H9 (cell line): ENCODE measurements around the gene TUT4. TPM values are rescaled to one million over a fixed set of nuclear protein-coding genes. Genes with fewer than 3 reads are reported as not detected.

Experiments used
- DNase-seq: peaks from one replicate; pipeline ENCODE4 v3.0.0-alpha.2; 2017
- H2AFZ ChIP-seq: one replicate; pipeline ENCODE4 v1.6.1; 2013; ENCODE audit warnings: mild to moderate bottlenecking, low read length, control low read depth, moderate library complexity
- H2AK5ac ChIP-seq: 2 replicates; pipeline ENCODE4 v1.6.1; 2013; ENCODE audit warnings: low read length, control low read depth, mixed read lengths; ENCODE audit not compliant: insufficient read length
- H2BK120ac ChIP-seq: one replicate; pipeline ENCODE4 v1.6.1; 2013; ENCODE audit warnings: low read depth, mild to moderate bottlenecking, low read length, control low read depth, inconsistent platforms; ENCODE audit not compliant: poor library complexity, severe bottlenecking
- H2BK12ac ChIP-seq: 2 replicates; pipeline ENCODE4 v1.6.1; 2013; ENCODE audit warnings: low read length, control low read depth, mixed read lengths, low read depth; ENCODE audit not compliant: insufficient read length
- H2BK15ac ChIP-seq: 2 replicates; pipeline ENCODE4 v1.6.1; 2013; ENCODE audit warnings: low read depth, low read length, control low read depth
- H2BK20ac ChIP-seq: one replicate; pipeline ENCODE4 v1.6.1; 2013; ENCODE audit warnings: low read depth, mild to moderate bottlenecking, low read length, control low read depth, inconsistent platforms; ENCODE audit not compliant: poor library complexity, severe bottlenecking
- H2BK5ac ChIP-seq: 2 replicates; pipeline ENCODE4 v1.6.1; 2013; ENCODE audit warnings: low read length, control low read depth, mixed read lengths; ENCODE audit not compliant: insufficient read length
- H3K14ac ChIP-seq: 2 replicates; pipeline ENCODE4 v1.6.1; 2013; ENCODE audit warnings: low read length, control low read depth; ENCODE audit not compliant: insufficient read depth
- H3K18ac ChIP-seq: 2 replicates; pipeline ENCODE4 v1.6.1; 2013; ENCODE audit warnings: low read depth, mild to moderate bottlenecking, mixed read lengths, low read length, control low read depth; ENCODE audit not compliant: insufficient read length
- H3K23ac ChIP-seq: 2 replicates; pipeline ENCODE4 v1.6.1; 2013; ENCODE audit warnings: low read length, control low read depth, mixed read lengths, low read depth; ENCODE audit not compliant: insufficient read length
- H3K23me2 ChIP-seq: 2 replicates; pipeline ENCODE4 v1.6.1; 2013; ENCODE audit warnings: low read depth, mild to moderate bottlenecking, mixed read lengths, low read length, control low read depth; ENCODE audit not compliant: insufficient read length, poor library complexity, severe bottlenecking
- H3K27ac ChIP-seq: 2 replicates; pipeline ENCODE4 v1.5.1; 2013; ENCODE audit warnings: low read length, control low read depth, mixed read lengths, low read depth; ENCODE audit not compliant: insufficient read length
- H3K27me3 ChIP-seq: 2 replicates; pipeline ENCODE4 v1.6.1; 2013; ENCODE audit warnings: low read length, control low read depth, inconsistent platforms; ENCODE audit not compliant: insufficient read depth
- H3K4ac ChIP-seq: 2 replicates; pipeline ENCODE4 v1.6.1; 2013; ENCODE audit warnings: low read depth, mild to moderate bottlenecking, control low read depth, inconsistent platforms, low read length, moderate library complexity
- H3K4me1 ChIP-seq: 2 replicates; pipeline ENCODE4 v1.6.1; 2013; ENCODE audit warnings: low read length, control low read depth, inconsistent platforms; ENCODE audit not compliant: insufficient read depth
- H3K4me2 ChIP-seq: 2 replicates; pipeline ENCODE4 v1.6.1; 2013; ENCODE audit warnings: low read length, control low read depth, mixed read lengths; ENCODE audit not compliant: insufficient read length, insufficient read depth
- H3K56ac ChIP-seq: 2 replicates; pipeline ENCODE4 v1.6.1; 2013; ENCODE audit warnings: low read depth, mild to moderate bottlenecking, mixed read lengths, low read length, control low read depth; ENCODE audit not compliant: insufficient read length
- H3K79me1 ChIP-seq: 2 replicates; pipeline ENCODE4 v1.6.1; 2013; ENCODE audit warnings: low read depth, mild to moderate bottlenecking, moderate library complexity, low read length, control low read depth, inconsistent platforms; ENCODE audit not compliant: insufficient read depth, poor library complexity, severe bottlenecking
- H3K79me2 ChIP-seq: 2 replicates; pipeline ENCODE4 v1.6.1; 2013; ENCODE audit warnings: low read length, control low read depth, inconsistent platforms; ENCODE audit not compliant: insufficient read depth
- H3K9ac ChIP-seq: 2 replicates; pipeline ENCODE4 v1.6.1; 2013; ENCODE audit warnings: low read length, control low read depth, mixed read lengths; ENCODE audit not compliant: insufficient read length; ENCODE audit errors: extremely low read depth
- H3K9me3 ChIP-seq: one replicate; pipeline ENCODE4 v1.6.1; 2013; ENCODE audit warnings: low read depth, low read length, inconsistent platforms; ENCODE audit not compliant: control insufficient read depth
- H3T11ph ChIP-seq: one replicate; pipeline ENCODE4 v1.6.1; 2013; ENCODE audit warnings: mild to moderate bottlenecking, low read length, control low read depth, inconsistent platforms
- H4K20me1 ChIP-seq: one replicate; pipeline ENCODE4 v1.6.1; 2013; ENCODE audit not compliant: control insufficient read depth, insufficient read length, insufficient read depth
- H4K5ac ChIP-seq: 2 replicates; pipeline ENCODE4 v1.6.1; 2013; ENCODE audit warnings: low read depth, mild to moderate bottlenecking, mixed read lengths, low read length, control low read depth; ENCODE audit not compliant: insufficient read length
- H4K8ac ChIP-seq: replicated peaks from 2 replicates; pipeline ENCODE4 v1.6.1; 2013; ENCODE audit warnings: low read length, control low read depth, mixed read lengths, low read depth; ENCODE audit not compliant: insufficient read length
- H4K91ac ChIP-seq: 2 replicates; pipeline ENCODE4 v1.6.1; 2013; ENCODE audit warnings: low read depth, mild to moderate bottlenecking, moderate library complexity, mixed read lengths, low read length, control low read depth; ENCODE audit not compliant: insufficient read length
- H3K27ac Mint-ChIP-seq, 3 experiments: 2 replicates in 2 of 3; 3 replicates in 1 of 3; pipeline ENCODE4 v1.8.0; 2020 to 2021; ENCODE audit warnings: mixed read lengths in 3 of 3, mild to moderate bottlenecking in 1 of 3, moderate library complexity in 1 of 3
- H3K27me3 Mint-ChIP-seq: 2 replicates; pipeline ENCODE4 v1.8.0; 2021; ENCODE audit warnings: low read depth, mild to moderate bottlenecking, moderate library complexity, mixed read lengths
- H3K36me3 Mint-ChIP-seq, 3 experiments: 2 replicates in 2 of 3; 3 replicates in 1 of 3; pipeline ENCODE4 v1.8.0; 2020 to 2021; ENCODE audit warnings: low read depth in 3 of 3, mixed read lengths in 3 of 3; ENCODE audit not compliant: insufficient read depth in 1 of 3
- H3K4me1 Mint-ChIP-seq, 2 experiments: 2 replicates each; pipeline ENCODE4 v1.8.0; 2020; ENCODE audit warnings: mixed read lengths in 2 of 2
- H3K4me3 Mint-ChIP-seq, 2 experiments: 2 replicates in 1 of 2; 3 replicates in 1 of 2; pipeline ENCODE4 v1.8.0; 2020 to 2021; ENCODE audit warnings: mild to moderate bottlenecking in 2 of 2, mixed read lengths in 2 of 2, moderate library complexity in 1 of 2
- H3K9me3 Mint-ChIP-seq, 2 experiments: 2 replicates in 1 of 2; 3 replicates in 1 of 2; pipeline ENCODE4 v1.8.0; 2020; ENCODE audit warnings: mild to moderate bottlenecking in 2 of 2, mixed read lengths in 2 of 2, moderate library complexity in 1 of 2
- CTCF ChIP-seq: fragments of 200-600 bp; sonication (generic); conservative IDR thresholded peaks from 3 replicates; pipeline ENCODE4 v1.8.0; 2021; ENCODE audit warnings: antibody characterized with exemption, mild to moderate bottlenecking
- WGBS: extraction: QIAGEN DNeasy Blood & Tissue Kit; methylation state at CpG from one replicate; pipeline ENCODE4 v1.1.7; 2013; ENCODE audit warnings: missing lambda C conversion rate, low lambda C conversion rate, mixed read lengths; ENCODE audit not compliant: insufficient read length; ENCODE audit errors: extremely low coverage; 5-methylcytosine and 5-hydroxymethylcytosine counted together
- total RNA-seq: library from RNA; stranded (reverse); gene quantifications from 2 replicates; pipeline ENCODE4 v1.2.1, GENCODE V29; 2021

TUT4 gene
- total RNA-seq, 1 experiment from 2014 or later, result 59.3 TPM

DNA sequence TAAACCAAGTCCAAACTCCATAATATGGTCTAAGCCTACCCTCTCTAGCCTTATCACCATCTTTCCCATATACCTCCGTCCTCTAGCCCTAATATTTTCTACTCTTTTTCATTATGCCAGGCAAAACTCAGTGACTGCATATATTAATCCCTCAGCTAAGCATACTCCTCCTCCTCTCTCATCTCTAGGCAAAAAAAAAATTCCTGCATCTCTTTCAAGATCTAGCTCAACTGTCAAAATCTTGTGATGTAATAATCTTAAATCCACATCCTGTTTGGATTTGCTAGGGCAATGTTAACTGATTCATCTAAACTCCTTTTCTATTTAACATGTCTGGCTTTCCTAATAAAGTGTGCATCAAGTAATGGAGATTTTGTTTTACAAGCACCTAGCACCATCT is 128.1 kb downstream of the TUT4 start:
- Histone ChIP-seq H3K56ac (no peak overlapping the region), H2AK5ac (no peak overlapping the region), H4K91ac (no peak overlapping the region), H4K5ac (no peak overlapping the region), H3K79me2 (no peaks in the 10 kb centered on the region), H3K14ac (no peak overlapping the region), H3K23ac (no peak overlapping the region), H4K8ac (no peak overlapping the region), H3K18ac (no peak overlapping the region), H3K79me1 (no peaks in the 10 kb centered on the region), H2BK20ac (no peak overlapping the region), H3K27me3 (no peaks in the 10 kb centered on the region), H2BK5ac (no peak overlapping the region), H3K23me2 (no peaks in the 10 kb centered on the region), H3K9ac (no peak overlapping the region), H3K4me1 (no peaks in the 10 kb centered on the region), H3K4ac (no peak overlapping the region), H4K20me1 (no peaks in the 10 kb centered on the region), H3K4me2 (no peak overlapping the region), H3K27ac (no peak overlapping the region), H2AFZ (no peak overlapping the region), H3K9me3 (no peaks in the 10 kb centered on the region), H2BK15ac (no peak overlapping the region), H2BK12ac (no peak overlapping the region), H2BK120ac (no peak overlapping the region), H3T11ph (no peak overlapping the region)
- Mint-ChIP-seq H3K4me1 (peaks cover 7% of the 10 kb centered on the region in 2 experiments; a peak in 3 of 4 replicates), H3K36me3 (peaks cover 9 to 43% (median 23%) of the 10 kb centered on the region in 3 experiments; a peak in 6 of 7 replicates), H3K9me3 (no peaks in the 10 kb centered on the region), H3K4me3 (no peak overlapping the region), H3K27me3 (no peaks in the 10 kb centered on the region), H3K27ac (peak overlapping the region in 2 of 3 experiments; percentile 8 to 12; a peak in 2 of 7 replicates)
- TF ChIP-seq CTCF, result no peak
- DNase-seq, result no peak
- WGBS, result 100% methylated on average over 1 of the region's 1 CpG
